ENCODE data around the gene PRKCH. TPM values are rescaled to one million over a fixed set of nuclear protein-coding genes. Genes with fewer than 3 reads are reported as not detected.

Gene PRKCH
- total and polyA plus RNA-seq, 2 experiments from 2014 or later, result 7.1 to 11.2 TPM

DNA sequence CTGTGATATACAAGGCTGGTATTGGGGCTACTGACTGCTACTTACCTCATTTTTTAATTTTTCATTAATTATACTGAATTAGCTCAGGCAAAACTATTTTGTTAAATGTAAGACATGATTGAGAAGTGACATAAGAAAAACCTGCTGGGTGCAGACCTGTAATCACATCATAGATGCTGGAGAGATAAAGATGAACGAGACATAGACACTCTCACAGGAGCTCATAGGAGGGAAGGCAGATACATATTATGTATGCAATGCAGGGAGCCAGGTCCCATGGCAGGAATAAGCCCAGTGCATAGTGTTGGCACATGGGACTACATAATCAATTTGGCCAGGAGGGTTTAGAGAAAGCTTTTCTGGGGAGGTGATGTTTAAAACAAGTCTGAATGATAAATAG, 74.9 kb downstream of the PRKCH start:
- Histone ChIP-seq H3K9me2 (replicated peaks; ENCODE audit: insufficient read depth) (no peaks in the 10 kb centered on the region), H3K27me3 (no peaks in the 10 kb centered on the region), H3K36me3 (replicated peaks; ENCODE audit: insufficient read depth, low read depth) (no peaks in the 10 kb centered on the region), H2AFZ (no peak overlapping the region), H3K79me2 (no peaks in the 10 kb centered on the region), H4K20me1 (ENCODE audit: insufficient read depth, poor library complexity, severe bottlenecking) (no peaks in the 10 kb centered on the region), H3K4me1 (ENCODE audit: insufficient read depth) (no peaks in the 10 kb centered on the region), H3K9me3 (ENCODE audit: low read depth) (no peaks in the 10 kb centered on the region), H3K27ac (no peak overlapping the region), H3K4me3 (no peak overlapping the region), H3K4me2 (no peak overlapping the region)
- no peak for DNase-seq (ENCODE audit: low spot score)
- 71% methylated on average over 1 of the region's 1 CpG for WGBS (ENCODE audit: low lambda C conversion rate, missing lambda C conversion rate)
- TF ChIP-seq EZH2phosphoT487 (IDR thresholded peaks at IDR 0.05; ENCODE audit: low read depth, severe bottlenecking, unreplicated experiment), result no peak
- TF ChIP-seq, protein P1, sequence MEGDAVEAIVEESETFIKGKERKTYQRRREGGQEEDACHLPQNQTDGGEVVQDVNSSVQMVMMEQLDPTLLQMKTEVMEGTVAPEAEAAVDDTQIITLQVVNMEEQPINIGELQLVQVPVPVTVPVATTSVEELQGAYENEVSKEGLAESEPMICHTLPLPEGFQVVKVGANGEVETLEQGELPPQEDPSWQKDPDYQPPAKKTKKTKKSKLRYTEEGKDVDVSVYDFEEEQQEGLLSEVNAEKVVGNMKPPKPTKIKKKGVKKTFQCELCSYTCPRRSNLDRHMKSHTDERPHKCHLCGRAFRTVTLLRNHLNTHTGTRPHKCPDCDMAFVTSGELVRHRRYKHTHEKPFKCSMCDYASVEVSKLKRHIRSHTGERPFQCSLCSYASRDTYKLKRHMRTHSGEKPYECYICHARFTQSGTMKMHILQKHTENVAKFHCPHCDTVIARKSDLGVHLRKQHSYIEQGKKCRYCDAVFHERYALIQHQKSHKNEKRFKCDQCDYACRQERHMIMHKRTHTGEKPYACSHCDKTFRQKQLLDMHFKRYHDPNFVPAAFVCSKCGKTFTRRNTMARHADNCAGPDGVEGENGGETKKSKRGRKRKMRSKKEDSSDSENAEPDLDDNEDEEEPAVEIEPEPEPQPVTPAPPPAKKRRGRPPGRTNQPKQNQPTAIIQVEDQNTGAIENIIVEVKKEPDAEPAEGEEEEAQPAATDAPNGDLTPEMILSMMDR (IDR thresholded peaks at IDR 0.05; ENCODE audit: poor library complexity), result no peak
- no peak for TF ChIP-seq EZH2 (IDR thresholded peaks at IDR 0.05; ENCODE audit: borderline replicate concordance)

DNA sequence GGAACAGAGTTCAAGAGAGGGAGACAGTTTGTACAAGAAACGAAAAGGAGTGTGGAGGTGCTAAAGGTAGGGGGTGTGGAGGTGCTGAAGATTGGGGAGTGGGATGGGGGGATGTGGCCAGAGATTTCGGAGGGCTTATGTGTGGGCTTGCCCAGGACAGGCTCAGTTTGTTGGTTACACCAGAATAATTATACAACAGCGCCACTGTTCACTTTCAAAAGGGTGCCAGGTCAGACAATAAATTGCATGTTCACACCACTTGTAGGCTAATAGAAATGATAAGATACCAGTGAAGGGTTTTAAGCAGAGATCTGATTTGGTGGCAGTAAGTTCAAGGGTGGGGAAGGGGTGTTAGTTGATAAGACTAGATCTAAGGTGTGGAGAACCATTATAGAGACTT, 75.3 kb downstream of the PRKCH start:
- TF ChIP-seq, protein P1 (IDR thresholded peaks at IDR 0.05; ENCODE audit: poor library complexity), result no peak
- TF ChIP-seq EZH2phosphoT487 (IDR thresholded peaks at IDR 0.05; ENCODE audit: low read depth, severe bottlenecking, unreplicated experiment), result no peak
- TF ChIP-seq EZH2 (IDR thresholded peaks at IDR 0.05; ENCODE audit: borderline replicate concordance), result no peak

DNA sequence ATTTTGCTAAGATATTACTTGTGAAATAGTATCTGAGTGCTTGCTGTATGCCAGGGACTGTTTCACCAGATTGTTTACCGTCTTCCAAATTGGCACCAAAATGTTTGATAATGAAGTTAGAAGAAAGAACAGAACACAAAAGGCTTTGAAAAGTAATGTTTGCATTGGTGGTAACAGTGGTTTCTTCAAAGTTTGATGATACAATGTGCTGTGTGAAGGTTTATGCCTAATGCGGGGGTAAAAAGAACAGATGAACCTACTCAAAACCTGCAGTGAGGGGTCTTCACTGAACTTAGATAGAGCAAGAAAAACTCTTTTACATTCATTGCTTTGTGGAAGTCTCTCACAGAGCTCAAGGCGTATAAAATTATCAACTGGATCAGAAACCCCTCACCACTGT, 76.2 kb downstream of the PRKCH start:
- Histone ChIP-seq H3K4me2 (no peak overlapping the region), H3K79me2 (no peaks in the 10 kb centered on the region), H3K27ac (no peak overlapping the region), H3K36me3 (replicated peaks; ENCODE audit: insufficient read depth, low read depth) (no peaks in the 10 kb centered on the region), H3K4me3 (no peak overlapping the region), H3K9me3 (ENCODE audit: low read depth) (no peaks in the 10 kb centered on the region), H2AFZ (no peak overlapping the region), H4K20me1 (ENCODE audit: insufficient read depth, poor library complexity, severe bottlenecking) (no peaks in the 10 kb centered on the region), H3K4me1 (ENCODE audit: insufficient read depth) (no peaks in the 10 kb centered on the region), H3K9me2 (replicated peaks; ENCODE audit: insufficient read depth) (no peaks in the 10 kb centered on the region), H3K27me3 (no peaks in the 10 kb centered on the region)
- no peak for TF ChIP-seq EZH2phosphoT487 (IDR thresholded peaks at IDR 0.05; ENCODE audit: low read depth, severe bottlenecking, unreplicated experiment)
- no peak for DNase-seq (ENCODE audit: low spot score)
- WGBS (ENCODE audit: low lambda C conversion rate, missing lambda C conversion rate), result 93% methylated on average over 3 of the region's 3 CpGs

More for the DNA sequence above, 75.3 kb downstream of the PRKCH start:
- 85% methylated on average over 3 of the region's 3 CpGs for WGBS (ENCODE audit: low lambda C conversion rate, missing lambda C conversion rate)
- DNase-seq (ENCODE audit: low spot score), result no peak
- Histone ChIP-seq H2AFZ (no peak overlapping the region), H3K4me1 (ENCODE audit: insufficient read depth) (no peaks in the 10 kb centered on the region), H3K79me2 (no peaks in the 10 kb centered on the region), H3K27ac (no peak overlapping the region), H3K4me3 (no peak overlapping the region), H3K4me2 (no peak overlapping the region), H3K27me3 (no peaks in the 10 kb centered on the region), H3K9me3 (ENCODE audit: low read depth) (no peaks in the 10 kb centered on the region), H3K9me2 (replicated peaks; ENCODE audit: insufficient read depth) (no peaks in the 10 kb centered on the region), H3K36me3 (replicated peaks; ENCODE audit: insufficient read depth, low read depth) (no peaks in the 10 kb centered on the region), H4K20me1 (ENCODE audit: insufficient read depth, poor library complexity, severe bottlenecking) (no peaks in the 10 kb centered on the region)

DNA sequence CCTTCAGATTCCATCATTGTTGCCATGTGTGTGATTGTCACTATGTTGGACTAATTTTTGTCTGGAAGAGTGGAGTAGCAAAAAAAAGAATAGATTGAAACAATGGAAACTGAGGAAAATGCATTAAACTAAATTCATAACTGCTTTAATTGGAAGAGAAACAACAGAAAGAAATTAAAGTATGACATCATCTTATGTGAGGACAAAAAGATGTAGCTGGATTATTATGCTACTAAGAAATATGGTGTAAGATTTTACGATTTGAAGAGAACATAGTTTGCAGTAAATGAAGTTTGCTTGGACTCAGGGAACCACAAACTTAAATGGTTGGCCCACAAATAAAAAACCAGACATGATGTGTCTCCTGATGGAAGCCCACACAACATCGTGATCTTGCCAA, 76.8 kb downstream of the PRKCH start:
- no peaks in the 10 kb centered on the region for H3K27me3 ChIP-seq
- H3K9me3 ChIP-seq (ENCODE audit: low read depth), result no peaks in the 10 kb centered on the region
- 80% methylated on average over 2 of the region's 2 CpGs for WGBS (ENCODE audit: low lambda C conversion rate, missing lambda C conversion rate)
- H3K36me3 ChIP-seq (replicated peaks; ENCODE audit: insufficient read depth, low read depth), result no peaks in the 10 kb centered on the region
- no peak for DNase-seq (ENCODE audit: low spot score)
- H3K4me3 ChIP-seq, result no peak overlapping the region
- H3K79me2 ChIP-seq, result no peaks in the 10 kb centered on the region
- no peaks in the 10 kb centered on the region for H3K9me2 ChIP-seq (replicated peaks; ENCODE audit: insufficient read depth)
- H3K4me2 ChIP-seq, result no peak overlapping the region
- no peaks in the 10 kb centered on the region for H3K4me1 ChIP-seq (ENCODE audit: insufficient read depth)
- no peak overlapping the region for H3K27ac ChIP-seq
- TF ChIP-seq EZH2phosphoT487 (IDR thresholded peaks at IDR 0.05; ENCODE audit: low read depth, severe bottlenecking, unreplicated experiment), result no peak
- TF ChIP-seq EZH2 (IDR thresholded peaks at IDR 0.05; ENCODE audit: borderline replicate concordance), result no peak
- TF ChIP-seq, protein P1 (IDR thresholded peaks at IDR 0.05; ENCODE audit: poor library complexity), result no peak
- no peaks in the 10 kb centered on the region for H4K20me1 ChIP-seq (ENCODE audit: insufficient read depth, poor library complexity, severe bottlenecking)
- H2AFZ ChIP-seq, result no peak overlapping the region

Measured in hepatocyte (in vitro differentiated cells).